A549 (cell line): ENCODE measurements around the gene SLC43A1.
A peak's percentile ranks its signal among the peaks of the same experiment; 100 is the strongest.

ENCODE experiments used
- CHD2 ChIP-seq: fragments of 150-350 bp; IDR thresholded peaks from 2 replicates; pipeline ENCODE4 v1.6.1; 2014; ENCODE audit warnings: low read length; ENCODE audit not compliant: partially characterized antibody
- CTCF ChIP-seq: fragments of >200 bp; sonication (Bioruptor Twin); formaldehyde crosslinking; IDR thresholded peaks from 3 replicates; pipeline ENCODE4 v1.5.1; 2016
- EP300 ChIP-seq, 2 experiments: fragments of >200 bp; sonication (Bioruptor Twin); formaldehyde crosslinking; IDR thresholded peaks; 2 replicates in 1 of 2; 3 replicates in 1 of 2; pipeline ENCODE4 v1.6.1; 2016 to 2017
- FOSL2 ChIP-seq, 2 experiments: fragments of 450-650 bp in 1 of 2; fragments of >200 bp in 1 of 2; sonication (Bioruptor Twin) in 1 of 2; formaldehyde crosslinking; IDR thresholded peaks; 2 replicates each; pipeline versions ENCODE4 v1.5.0 to v1.6.1; 2016 to 2020; ENCODE audit warnings: mild to moderate bottlenecking in 1 of 2, moderate library complexity in 1 of 2
- JUN ChIP-seq, 2 experiments: fragments of >200 bp; sonication (Bioruptor Twin); formaldehyde crosslinking; IDR thresholded peaks; 2 replicates in 1 of 2; 3 replicates in 1 of 2; pipeline ENCODE4 v1.6.1; 2016 to 2017
- MAX ChIP-seq: IDR thresholded peaks from 2 replicates; pipeline ENCODE4 v1.6.1; 2012
- MAZ ChIP-seq: fragments of 150-350 bp; IDR thresholded peaks from 2 replicates; pipeline ENCODE4 v1.6.1; 2014; ENCODE audit warnings: antibody characterized with exemption, low read depth, low read length, borderline replicate concordance
- RCOR1 ChIP-seq: fragments of 150-350 bp; IDR thresholded peaks from 2 replicates; pipeline ENCODE4 v1.6.1; 2014; ENCODE audit warnings: antibody characterized with exemption, low read length, low read depth
- REST ChIP-seq: fragments of 200-600 bp; sonication (generic); IDR thresholded peaks from 2 replicates; pipeline ENCODE4 v1.6.1; 2016; ENCODE audit warnings: antibody characterized with exemption, mild to moderate bottlenecking, moderate library complexity
- RFX5 ChIP-seq: fragments of 450-650 bp; IDR thresholded peaks from 2 replicates; pipeline ENCODE4 v1.7.1; 2014; ENCODE audit warnings: antibody characterized with exemption, mild to moderate bottlenecking, moderate library complexity
- SMC3 ChIP-seq: fragments of >200 bp; sonication (Bioruptor Twin); formaldehyde crosslinking; IDR thresholded peaks from 3 replicates; pipeline ENCODE4 v1.6.1; 2018; ENCODE audit warnings: inconsistent platforms

GRCh38 chr11:57527056-57527631 lies 11.6 kb upstream of the SLC43A1 start:
- no peak for TF ChIP-seq REST
- TF ChIP-seq RFX5 = no peak
- TF ChIP-seq CTCF = peak; percentile 96
- TF ChIP-seq CHD2 = no peak
- TF ChIP-seq SMC3 = peak; percentile 81
- no peak for TF ChIP-seq MAX
- no peak for TF ChIP-seq MAZ
- TF ChIP-seq RCOR1 = no peak
- TF ChIP-seq EP300 (IDR thresholded peaks at IDR 0.05) = no peak
- TF ChIP-seq JUN (IDR thresholded peaks at IDR 0.05) = no peak
- no peak for TF ChIP-seq FOSL2 (IDR thresholded peaks at IDR 0.05)
- no peak for TF ChIP-seq FOSL2 (CRISPR knock-in tag; IDR thresholded peaks at IDR 0.05)
